Measurements from ENCODE around the gene SPC24. TPM values are rescaled to one million over a fixed set of nuclear protein-coding genes. Genes with fewer than 3 reads are reported as not detected.

Gene SPC24
- total RNA-seq, 1 experiment from 2014 or later, result 50.6 TPM

GRCh38 chr19:11096210-11096841 lies 59.3 kb downstream of the SPC24 start:
- no TSS peak for BruUV-seq (replicated peaks)
- in situ Hi-C loops (cut with HindIII; ENCODE audit: low pct_unique_long_range_greater_than_20kb, low sequenced_read_pairs), result no loop called here

More at GRCh38 chr19:11096210-11096841, 59.3 kb downstream of the SPC24 start:
- ATAC-seq, result no peak
- H3K4me1 ChIP-seq (ENCODE audit: control insufficient read depth, insufficient read depth, low read length), result peaks cover 34% of the 10 kb centered on the region
- TF ChIP-seq SIN3A (IDR thresholded peaks at IDR 0.05; ENCODE audit: borderline replicate concordance, insufficient read depth, low read depth, low read length) (no peak), POLR2AphosphoS5 (IDR thresholded peaks at IDR 0.05; ENCODE audit: low read depth, low read length) (no peak; the same call in 1 of the 2 replicates), CTCF (IDR thresholded peaks at IDR 0.05) (no peak), TCF7L2 (IDR thresholded peaks at IDR 0.05; ENCODE audit: low read depth, low read length) (no peak), REST (IDR thresholded peaks at IDR 0.05; ENCODE audit: insufficient read depth in 1 of 2, low read depth in 2 of 2, low read length in 1 of 2) (no peak)
- no peak for DNase-seq (ENCODE audit: low read depth, low spot score)
- ChIA-PET POLR2A (no interaction called here), CTCF (no interaction called here)
- no peaks in the 10 kb centered on the region for H3K9me3 ChIP-seq (ENCODE audit: control insufficient read depth, insufficient read depth, low read depth, low read length)
- no peak overlapping the region for H3K4me3 ChIP-seq (ENCODE audit: low read depth in 2 of 2, low read length in 2 of 2)
- peak overlapping the region; percentile 39; the same call in 1 of the 2 replicates for H3K27ac ChIP-seq (ENCODE audit: low read length)
- intact Hi-C loops (cut with micrococcal nuclease; ENCODE audit: unreplicated experiment), result no loop called here
- H3K36me3 ChIP-seq (ENCODE audit: control insufficient read depth, insufficient read depth, low read length), result peaks cover 2% of the 10 kb centered on the region; the same call in 1 of the 2 replicates
- H3K27me3 ChIP-seq (ENCODE audit: control insufficient read depth, insufficient read depth, low read length), result no peaks in the 10 kb centered on the region

Small RNAs within 50 kb of the gene (microRNA-seq; reads per million reads assigned to microRNA genes)
- gene MIR6886 (ENCODE audit: unreplicated experiment), result 8.9 reads per million, percentile 27 among the genes with 10 or more reads in this experiment

Other genes starting within 250 kb of the SPC24 start
- 29.0 TPM for gene YIPF2, start 227.1 kb downstream of the SPC24 start, total RNA-seq (2021; ENCODE audit: unreplicated experiment)
- gene TIMM29, start 227.0 kb downstream of the SPC24 start, total RNA-seq (2021; ENCODE audit: unreplicated experiment), result 16.5 TPM
- gene SMARCA4, start 194.8 kb downstream of the SPC24 start, total RNA-seq (2021; ENCODE audit: unreplicated experiment), result 36.2 TPM
- gene LDLR, start 66.3 kb downstream of the SPC24 start, total RNA-seq (2021; ENCODE audit: unreplicated experiment), result 203 TPM
- gene KANK2, start 41.8 kb upstream of the SPC24 start, total RNA-seq (2021; ENCODE audit: unreplicated experiment), result 121 TPM
- gene ANGPTL8, start 83.8 kb upstream of the SPC24 start, total RNA-seq (2021; ENCODE audit: unreplicated experiment), result not detected
- gene DOCK6, start 106.7 kb upstream of the SPC24 start, total RNA-seq (2021; ENCODE audit: unreplicated experiment), result 19.4 TPM
- gene TSPAN16, start 140.4 kb upstream of the SPC24 start, total RNA-seq (2021; ENCODE audit: unreplicated experiment), result not detected
- 46.6 TPM for gene RAB3D, start 183.9 kb upstream of the SPC24 start, total RNA-seq (2021; ENCODE audit: unreplicated experiment)
- gene TMEM205, start 190.5 kb upstream of the SPC24 start, total RNA-seq (2021; ENCODE audit: unreplicated experiment), result 133 TPM
- gene CCDC159, start 190.7 kb upstream of the SPC24 start, total RNA-seq (2021; ENCODE audit: unreplicated experiment), result 46.6 TPM
- 43.3 TPM for gene PLPPR2, start 199.7 kb upstream of the SPC24 start, total RNA-seq (2021; ENCODE audit: unreplicated experiment)
- 3.1 TPM for gene SWSAP1, start 218.9 kb upstream of the SPC24 start, total RNA-seq (2021; ENCODE audit: unreplicated experiment)
- 16.4 TPM for gene EPOR, start 228.5 kb upstream of the SPC24 start, total RNA-seq (2021; ENCODE audit: unreplicated experiment)

Measured in Panc1 (cell line).